ENCODE measurements around the gene KCTD1.

GRCh38 chr18:26418225-26418624 is 130.1 kb downstream of the KCTD1 start:
- no peak for TF ChIP-seq CTCF (IDR thresholded peaks at IDR 0.05)
- TF ChIP-seq POLR2A (IDR thresholded peaks at IDR 0.05): no peak
